ENCODE measurements around the gene DEDD. TPM values are rescaled to one million over a fixed set of nuclear protein-coding genes. Genes with fewer than 3 reads are reported as not detected.

The DEDD gene
- total RNA-seq, 1 experiment from 2014 or later: 39.2 TPM

- no peaks in the 10 kb centered on the region for H4K20me1 ChIP-seq (ENCODE audit: low read length)
- H3K4me3 ChIP-seq (ENCODE audit: low read length): no peak overlapping the region
- TF ChIP-seq EZH2 (IDR thresholded peaks at IDR 0.05; ENCODE audit: low read length, unreplicated experiment) (no peak), EZH2phosphoT487 (IDR thresholded peaks at IDR 0.05; ENCODE audit: borderline replicate concordance, low read length) (no peak), CTCF (conservative IDR thresholded peaks at IDR 0.05; ENCODE audit: low read depth, low read length) (no peak)
- no peaks in the 10 kb centered on the region for H3K9me2 ChIP-seq (replicated peaks; ENCODE audit: low read length)
- no peak overlapping the region for H3K4me2 ChIP-seq (ENCODE audit: low read length)
- H3K27me3 ChIP-seq (ENCODE audit: low read length): no peaks in the 10 kb centered on the region
- DNase-seq (no peak), ATAC-seq (no peak)
- H3K27ac ChIP-seq (ENCODE audit: low read length): no peak overlapping the region
- no peak overlapping the region for H3K9ac ChIP-seq (ENCODE audit: low read length)
- POLR2A ChIA-PET (ENCODE audit: unreplicated experiment): interaction anchor here (0.5 kb wide), 1 partner anchor 221 kb away, joined by 3 read pairs; no protein-coding TSS in a partner anchor
- H2AFZ ChIP-seq (ENCODE audit: low read length): no peak overlapping the region
- intact Hi-C loops (cut with micrococcal nuclease): no loop called here
- peaks cover 42% of the 10 kb centered on the region for H3K4me1 ChIP-seq (ENCODE audit: insufficient read depth, low read length)
- BruUV-seq (replicated peaks): no TSS peak
- peaks cover 10% of the 10 kb centered on the region for H3F3A ChIP-seq (ENCODE audit: low read length, unreplicated experiment)
- no peaks in the 10 kb centered on the region for H3K9me3 ChIP-seq (ENCODE audit: low read length)
- CTCF ChIA-PET: no interaction called here
- H3K36me3 ChIP-seq (ENCODE audit: low read depth, low read length): peaks cover 14% of the 10 kb centered on the region; the same call in 1 of the 2 replicates
- peaks cover 23% of the 10 kb centered on the region for H3K79me2 ChIP-seq (ENCODE audit: low read length)
These were observed 29.2 kb upstream of the DEDD start for GRCh38 chr1:161161652-161162051.

GRCh38 chr1:161160671-161161145 lies 28.2 kb upstream of the DEDD start:
- Histone ChIP-seq H3K36me3 (ENCODE audit: low read depth, low read length) (peaks cover 14% of the 10 kb centered on the region; the same call in 1 of the 2 replicates), H3K9me3 (ENCODE audit: low read length) (no peaks in the 10 kb centered on the region), H3F3A (ENCODE audit: low read length, unreplicated experiment) (peaks cover 9% of the 10 kb centered on the region), H3K27me3 (ENCODE audit: low read length) (no peaks in the 10 kb centered on the region), H4K20me1 (ENCODE audit: low read length) (no peaks in the 10 kb centered on the region), H3K27ac (ENCODE audit: low read length) (no peak overlapping the region), H3K4me1 (ENCODE audit: insufficient read depth, low read length) (peaks cover 42% of the 10 kb centered on the region), H3K9ac (ENCODE audit: low read length) (no peak overlapping the region), H2AFZ (ENCODE audit: low read length) (no peak overlapping the region), H3K9me2 (replicated peaks; ENCODE audit: low read length) (no peaks in the 10 kb centered on the region), H3K79me2 (ENCODE audit: low read length) (peaks cover 26% of the 10 kb centered on the region), H3K4me2 (ENCODE audit: low read length) (peak overlapping the region; percentile 86), H3K4me3 (ENCODE audit: low read length) (no peak overlapping the region)
- POLR2A ChIA-PET (ENCODE audit: unreplicated experiment): no interaction called here
- ATAC-seq (no peak), DNase-seq (no peak)
- intact Hi-C loops (cut with micrococcal nuclease): no loop called here
- TF ChIP-seq EZH2phosphoT487 (IDR thresholded peaks at IDR 0.05; ENCODE audit: borderline replicate concordance, low read length) (no peak), CTCF (conservative IDR thresholded peaks at IDR 0.05; ENCODE audit: low read depth, low read length) (no peak), EZH2 (IDR thresholded peaks at IDR 0.05; ENCODE audit: low read length, unreplicated experiment) (no peak)
- no TSS peak for BruUV-seq (replicated peaks)
- CTCF ChIA-PET: no interaction called here

GRCh38 chr1:161159913-161160243 lies 27.4 kb upstream of the DEDD start:
- Histone ChIP-seq H3K4me1 (ENCODE audit: insufficient read depth, low read length) (peaks cover 38% of the 10 kb centered on the region), H4K20me1 (ENCODE audit: low read length) (no peaks in the 10 kb centered on the region), H3K9ac (ENCODE audit: low read length) (peak overlapping the region; percentile 96), H3K36me3 (ENCODE audit: low read depth, low read length) (peaks cover 14% of the 10 kb centered on the region; the same call in 1 of the 2 replicates), H3K9me3 (ENCODE audit: low read length) (no peaks in the 10 kb centered on the region), H3K79me2 (ENCODE audit: low read length) (peaks cover 34% of the 10 kb centered on the region), H3F3A (ENCODE audit: low read length, unreplicated experiment) (peaks cover 6% of the 10 kb centered on the region), H3K4me3 (ENCODE audit: low read length) (peak overlapping the region; percentile 96), H2AFZ (ENCODE audit: low read length) (peak overlapping the region; percentile 81), H3K9me2 (replicated peaks; ENCODE audit: low read length) (no peaks in the 10 kb centered on the region), H3K27ac (ENCODE audit: low read length) (peak overlapping the region; percentile 39; the same call in 1 of the 2 replicates), H3K27me3 (ENCODE audit: low read length) (no peaks in the 10 kb centered on the region), H3K4me2 (ENCODE audit: low read length) (peak overlapping the region; percentile 86)
- no peak for DNase-seq
- intact Hi-C loops (cut with micrococcal nuclease): loop anchor here (2.0 kb wide), 1 partner anchor 41 kb away; the partner anchor contains the start of genes NIT1 and PFDN2
- TF ChIP-seq CTCF (conservative IDR thresholded peaks at IDR 0.05; ENCODE audit: low read depth, low read length) (no peak), EZH2phosphoT487 (IDR thresholded peaks at IDR 0.05; ENCODE audit: borderline replicate concordance, low read length) (no peak), EZH2 (IDR thresholded peaks at IDR 0.05; ENCODE audit: low read length, unreplicated experiment) (no peak)
- ChIA-PET CTCF (interaction anchor here (0.5 kb wide), 1 partner anchor 66 kb away, joined by 3 read pairs; the partner anchor contains the start of gene TOMM40L), POLR2A (ENCODE audit: unreplicated experiment) (no interaction called here)
- no TSS peak for BruUV-seq (replicated peaks)
- no peak for ATAC-seq

Measured in PC-3 (cell line).